Measurements from ENCODE around the gene CXCL16. TPM values are rescaled to one million over a fixed set of nuclear protein-coding genes. Genes with fewer than 3 reads are reported as not detected.

Gene CXCL16
- total RNA-seq, 2 donors from 2014 or later, result 27.9 to 36.0 TPM

- WGBS, result 82% methylated on average over 6 of the region's 6 CpGs
- no peak for TF ChIP-seq POLR2AphosphoS5 (IDR thresholded peaks at IDR 0.05)
- TF ChIP-seq POLR2A (IDR thresholded peaks at IDR 0.05), result no peak
- no peaks in the 10 kb centered on the region for H3K36me3 ChIP-seq
- H3K9me3 ChIP-seq, result no peaks in the 10 kb centered on the region
- H3K27ac ChIP-seq, result no peak overlapping the region
- no peak overlapping the region for H3K4me3 ChIP-seq
- no peaks in the 10 kb centered on the region for H3K27me3 ChIP-seq (replicated peaks; ENCODE audit: insufficient read depth)
- DNase-seq (ENCODE audit: low spot score), result no peak
- intact Hi-C loops (cut with DNase I), result no loop called here
- no peaks in the 10 kb centered on the region for H3K4me1 ChIP-seq (replicated peaks)
These were observed 28.6 kb upstream of the CXCL16 start for GRCh38 chr17:4768298-4768697.

GRCh38 chr17:4766723-4767122 lies 27.0 kb upstream of the CXCL16 start:
- intact Hi-C loops (cut with DNase I), result no loop called here
- no peaks in the 10 kb centered on the region for H3K36me3 ChIP-seq
- no peaks in the 10 kb centered on the region for H3K9me3 ChIP-seq
- no peaks in the 10 kb centered on the region for H3K4me1 ChIP-seq (replicated peaks)
- WGBS, result 86% methylated on average over 9 of the region's 9 CpGs
- DNase-seq (ENCODE audit: low spot score), result no peak
- no peaks in the 10 kb centered on the region for H3K27me3 ChIP-seq (replicated peaks; ENCODE audit: insufficient read depth)
- no peak overlapping the region for H3K27ac ChIP-seq
- no peak overlapping the region for H3K4me3 ChIP-seq
- TF ChIP-seq POLR2A (IDR thresholded peaks at IDR 0.05) (no peak), POLR2AphosphoS5 (IDR thresholded peaks at IDR 0.05) (no peak), CTCF (IDR thresholded peaks at IDR 0.05) (no peak)

- no peak for DNase-seq (ENCODE audit: low spot score)
- no peak overlapping the region for H3K27ac ChIP-seq
- H3K9me3 ChIP-seq, result no peaks in the 10 kb centered on the region
- 71% methylated on average over 3 of the region's 3 CpGs for WGBS
- H3K4me3 ChIP-seq, result no peak overlapping the region
- TF ChIP-seq POLR2AphosphoS5 (IDR thresholded peaks at IDR 0.05) (no peak), CTCF (IDR thresholded peaks at IDR 0.05) (no peak), POLR2A (IDR thresholded peaks at IDR 0.05) (no peak)
- intact Hi-C loops (cut with DNase I), result no loop called here
- H3K36me3 ChIP-seq, result no peaks in the 10 kb centered on the region
- H3K4me1 ChIP-seq (replicated peaks), result no peaks in the 10 kb centered on the region
- no peaks in the 10 kb centered on the region for H3K27me3 ChIP-seq (replicated peaks; ENCODE audit: insufficient read depth)
These were observed 26.5 kb upstream of the CXCL16 start for GRCh38 chr17:4766201-4766600.

GRCh38 chr17:4764595-4764994 lies 24.9 kb upstream of the CXCL16 start:
- no peak overlapping the region for H3K4me3 ChIP-seq
- H3K27ac ChIP-seq, result no peak overlapping the region
- no peak for DNase-seq (ENCODE audit: low spot score)
- H3K4me1 ChIP-seq (replicated peaks), result no peaks in the 10 kb centered on the region
- WGBS, result 64% methylated on average over 3 of the region's 3 CpGs
- intact Hi-C loops (cut with DNase I), result no loop called here
- no peaks in the 10 kb centered on the region for H3K9me3 ChIP-seq
- TF ChIP-seq POLR2A (IDR thresholded peaks at IDR 0.05) (no peak), POLR2AphosphoS5 (IDR thresholded peaks at IDR 0.05) (no peak), CTCF (IDR thresholded peaks at IDR 0.05) (no peak)
- H3K36me3 ChIP-seq, result no peaks in the 10 kb centered on the region
- no peaks in the 10 kb centered on the region for H3K27me3 ChIP-seq (replicated peaks; ENCODE audit: insufficient read depth)

GRCh38 chr17:4759776-4760236 lies 20.1 kb upstream of the CXCL16 start:
- no peak for DNase-seq (ENCODE audit: low spot score)
- Histone ChIP-seq H3K36me3 (no peaks in the 10 kb centered on the region), H3K27ac (no peak overlapping the region), H3K27me3 (replicated peaks; ENCODE audit: insufficient read depth) (no peaks in the 10 kb centered on the region), H3K4me3 (no peak overlapping the region), H3K4me1 (replicated peaks) (no peaks in the 10 kb centered on the region), H3K9me3 (no peaks in the 10 kb centered on the region)
- intact Hi-C loops (cut with DNase I), result no loop called here
- TF ChIP-seq POLR2AphosphoS5 (IDR thresholded peaks at IDR 0.05) (no peak), POLR2A (IDR thresholded peaks at IDR 0.05) (no peak), CTCF (IDR thresholded peaks at IDR 0.05) (no peak)
- WGBS, result 85% methylated on average over 10 of the region's 10 CpGs

Data from prostate gland (tissue), 2 donors.